Measurements from ENCODE around the gene ZBTB17.
"Not testable (repeated sequence)": the region's sequence is repeated elsewhere in the genome, so short reads cannot be mapped to it uniquely, and the experiment has no call there.

Gene ZBTB17

GRCh38 chr1:15931884-15932283 is 44.0 kb downstream of the ZBTB17 start:
- no peak for DNase-seq

DNA sequence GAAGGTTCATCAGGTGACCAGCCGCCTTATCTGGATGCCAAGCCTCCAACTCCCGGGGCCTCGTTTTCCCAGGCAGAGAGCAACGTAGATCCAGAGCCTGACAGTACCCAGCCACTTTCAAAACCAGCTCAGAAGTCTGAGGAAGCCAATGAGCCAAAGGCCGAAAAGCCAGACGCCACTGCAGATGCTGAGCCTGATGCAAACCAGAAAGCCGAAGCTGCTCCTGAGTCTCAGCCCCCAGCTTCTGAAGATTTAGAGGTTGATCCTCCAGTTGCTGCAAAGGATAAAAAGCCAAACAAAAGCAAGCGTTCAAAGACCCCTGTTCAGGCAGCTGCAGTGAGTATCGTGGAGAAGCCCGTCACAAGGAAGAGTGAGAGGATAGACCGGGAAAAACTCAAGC is 44.5 kb downstream of the ZBTB17 start:
- no peak for DNase-seq

DNA sequence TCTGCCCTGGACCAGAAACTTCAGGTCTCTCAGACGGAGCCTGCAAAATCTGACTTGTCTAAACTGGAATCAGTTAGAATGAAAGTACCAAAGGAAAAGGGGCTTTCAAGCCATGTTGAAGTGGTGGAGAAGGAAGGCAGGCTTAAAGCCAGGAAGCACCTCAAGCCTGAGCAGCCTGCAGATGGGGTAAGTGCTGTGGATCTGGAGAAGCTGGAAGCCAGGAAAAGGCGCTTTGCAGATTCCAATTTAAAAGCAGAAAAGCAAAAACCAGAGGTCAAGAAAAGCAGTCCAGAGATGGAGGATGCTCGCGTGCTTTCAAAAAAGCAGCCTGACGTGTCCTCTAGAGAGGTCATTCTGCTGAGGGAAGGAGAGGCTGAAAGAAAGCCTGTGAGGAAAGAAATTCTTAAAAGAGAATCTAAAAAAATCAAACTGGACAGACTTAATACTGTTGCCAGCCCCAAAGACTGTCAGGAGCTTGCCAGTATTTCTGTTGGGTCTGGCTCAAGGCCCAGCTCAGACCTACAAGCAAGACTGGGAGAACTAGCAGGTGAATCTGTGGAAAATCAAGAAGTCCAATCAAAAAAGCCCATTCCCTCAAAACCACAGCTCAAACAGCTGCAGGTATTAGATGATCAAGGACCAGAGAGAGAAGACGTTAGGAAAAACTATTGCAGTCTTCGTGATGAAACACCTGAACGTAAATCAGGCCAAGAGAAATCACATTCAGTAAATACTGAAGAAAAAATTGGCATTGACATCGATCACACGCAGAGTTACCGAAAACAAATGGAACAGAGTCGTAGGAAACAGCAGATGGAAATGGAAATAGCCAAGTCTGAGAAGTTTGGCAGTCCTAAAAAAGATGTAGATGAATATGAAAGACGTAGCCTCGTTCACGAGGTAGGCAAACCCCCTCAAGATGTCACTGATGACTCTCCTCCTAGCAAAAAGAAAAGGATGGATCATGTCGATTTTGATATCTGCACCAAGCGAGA is 46.6 kb downstream of the ZBTB17 start:
- no peak for DNase-seq

DNA sequence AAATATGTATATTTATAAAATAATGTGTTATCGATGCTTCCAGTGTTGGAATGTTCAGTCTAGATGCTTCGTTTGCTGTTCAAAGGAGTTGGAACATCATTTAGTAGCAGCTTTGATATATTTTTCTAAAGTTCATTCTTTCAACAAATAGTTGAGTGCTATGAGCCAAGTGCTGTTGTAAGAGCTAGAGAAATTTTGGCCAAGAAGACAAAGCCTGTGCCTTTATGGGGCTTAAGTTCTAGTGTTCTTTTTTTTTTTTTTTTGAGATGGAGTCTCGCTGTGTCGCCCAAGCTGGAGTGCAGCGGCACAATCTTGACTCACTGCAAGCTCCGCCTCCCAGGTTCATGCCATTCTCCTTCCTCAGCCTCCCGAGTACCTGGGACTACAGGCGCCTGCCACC is 49.5 kb downstream of the ZBTB17 start:
- not testable (repeated sequence) for DNase-seq

- no peak for DNase-seq
These were observed 52.7 kb downstream of the ZBTB17 start for GRCh38 chr1:15923241-15923640.

DNA sequence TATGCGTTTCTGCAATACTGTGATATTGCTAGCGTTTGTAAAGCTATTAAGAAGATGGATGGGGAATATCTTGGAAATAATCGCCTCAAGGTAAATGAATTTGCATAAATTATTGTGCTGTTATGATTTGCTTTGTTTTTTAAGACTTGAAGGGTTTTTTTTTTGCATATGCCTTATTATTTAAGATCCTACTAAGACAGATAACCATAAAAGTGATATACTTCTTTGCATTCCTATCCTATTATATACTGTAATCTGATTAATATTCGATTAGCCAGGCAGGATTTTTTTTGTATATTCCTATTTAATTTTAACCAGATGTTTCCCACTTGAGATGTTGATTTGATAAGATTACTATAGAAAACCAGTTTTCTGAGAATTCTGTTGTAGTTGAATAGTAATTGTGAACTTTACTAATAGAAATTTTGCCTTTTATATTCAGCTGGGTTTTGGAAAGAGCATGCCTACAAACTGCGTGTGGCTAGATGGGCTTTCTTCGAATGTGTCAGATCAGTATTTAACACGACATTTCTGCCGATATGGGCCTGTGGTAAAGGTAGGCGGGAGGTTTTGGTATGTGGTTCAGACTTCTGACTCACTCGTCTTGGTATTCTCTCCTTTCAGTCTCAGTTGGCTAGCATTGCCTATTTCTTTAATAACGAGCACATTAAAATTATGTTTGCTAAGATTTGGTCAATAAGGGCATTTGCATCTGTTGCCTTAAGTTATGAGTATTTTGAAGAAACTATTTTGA is 56.8 kb downstream of the ZBTB17 start:
- no peak for DNase-seq

DNA sequence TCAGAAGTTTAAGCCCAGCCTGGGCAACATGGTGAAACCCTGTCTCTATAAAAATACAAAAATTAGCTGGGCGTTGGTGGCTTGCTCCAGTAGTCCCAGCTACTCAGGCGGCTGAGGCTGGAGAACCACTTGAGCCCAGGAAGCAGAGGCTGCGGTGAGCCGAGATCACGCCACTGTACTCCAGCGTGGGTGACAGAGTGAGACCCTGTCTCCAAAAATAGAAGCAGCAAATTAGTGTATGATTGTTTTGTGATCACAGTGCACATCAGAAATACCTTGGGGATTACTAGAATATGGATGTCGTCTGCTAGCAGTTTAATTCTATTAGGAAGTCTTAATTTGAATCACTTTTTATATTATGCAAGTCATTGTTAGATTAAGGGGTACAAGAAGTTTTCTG is 59.0 kb downstream of the ZBTB17 start:
- no peak for DNase-seq

GRCh38 chr1:15916417-15916816 is 59.5 kb downstream of the ZBTB17 start:
- DNase-seq: no peak

GRCh38 chr1:15915991-15916390 is 59.9 kb downstream of the ZBTB17 start:
- DNase-seq: no peak

- DNase-seq: not testable (repeated sequence)
These were observed 62.3 kb downstream of the ZBTB17 start for GRCh38 chr1:15913607-15914006.

GRCh38 chr1:15911927-15912326 is 64.0 kb downstream of the ZBTB17 start:
- no peak for DNase-seq

- DNase-seq: no peak
These were observed 64.8 kb downstream of the ZBTB17 start for GRCh38 chr1:15911141-15911540.

DNA sequence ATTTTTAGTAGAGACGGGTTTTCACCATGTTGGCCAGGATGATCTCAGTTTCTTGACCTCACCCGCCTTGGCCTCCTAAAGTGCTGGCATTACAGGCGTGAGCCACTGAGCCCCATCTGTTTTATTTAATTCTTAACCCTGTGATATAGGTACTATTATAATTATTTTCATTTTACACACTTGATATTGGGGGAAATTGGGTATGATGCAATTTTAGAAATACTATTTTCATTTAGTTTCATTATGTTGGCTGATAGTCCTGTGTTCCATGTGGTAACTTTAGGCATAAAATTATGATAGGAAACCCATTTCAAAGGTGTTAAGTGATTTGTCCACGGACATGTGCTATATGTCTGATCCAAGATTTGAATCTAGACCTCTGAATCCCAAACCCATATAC is 67.3 kb downstream of the ZBTB17 start:
- DNase-seq: no peak

DNA sequence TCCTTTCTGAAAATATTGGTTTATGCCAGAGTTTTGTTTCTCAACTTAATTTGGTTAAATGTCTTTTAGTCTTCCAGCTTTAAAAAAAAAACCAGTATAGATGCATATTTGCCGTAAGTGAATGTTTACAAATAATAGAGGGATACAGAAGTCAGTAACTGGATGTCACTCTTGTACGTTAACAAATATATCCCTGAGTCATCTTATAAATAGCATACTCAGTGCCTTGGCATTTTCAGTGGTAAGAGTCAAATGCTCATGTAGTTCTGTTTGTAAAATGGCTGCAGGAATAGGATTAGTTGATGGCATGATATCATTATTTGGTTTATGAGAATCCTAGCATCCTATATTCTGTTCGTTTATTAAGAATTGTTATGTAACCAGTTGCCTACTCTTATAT is 73.0 kb downstream of the ZBTB17 start:
- DNase-seq: no peak

GRCh38 chr1:15900662-15901279 is 75.1 kb downstream of the ZBTB17 start:
- DNase-seq: no peak

DNA sequence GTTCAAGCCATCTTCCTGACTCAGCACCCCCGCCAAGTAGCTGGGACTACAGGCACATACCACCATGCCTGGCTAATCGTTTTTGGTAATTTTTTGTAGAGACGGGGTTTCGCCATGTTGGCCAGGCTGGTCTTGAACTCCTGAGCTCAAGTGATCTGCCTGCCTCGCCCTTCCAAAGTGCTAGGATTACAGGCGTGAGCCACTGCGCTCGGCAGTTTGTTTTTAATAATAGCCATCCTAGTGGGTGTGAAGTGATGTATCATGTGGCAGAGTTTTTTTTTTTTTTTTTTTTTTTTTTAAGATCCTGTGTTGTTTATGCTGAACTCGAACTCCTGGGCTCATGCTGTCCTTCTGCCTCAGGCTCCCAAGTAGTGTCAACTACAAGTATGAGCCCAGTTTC is 76.6 kb downstream of the ZBTB17 start:
- no peak for DNase-seq

DNA sequence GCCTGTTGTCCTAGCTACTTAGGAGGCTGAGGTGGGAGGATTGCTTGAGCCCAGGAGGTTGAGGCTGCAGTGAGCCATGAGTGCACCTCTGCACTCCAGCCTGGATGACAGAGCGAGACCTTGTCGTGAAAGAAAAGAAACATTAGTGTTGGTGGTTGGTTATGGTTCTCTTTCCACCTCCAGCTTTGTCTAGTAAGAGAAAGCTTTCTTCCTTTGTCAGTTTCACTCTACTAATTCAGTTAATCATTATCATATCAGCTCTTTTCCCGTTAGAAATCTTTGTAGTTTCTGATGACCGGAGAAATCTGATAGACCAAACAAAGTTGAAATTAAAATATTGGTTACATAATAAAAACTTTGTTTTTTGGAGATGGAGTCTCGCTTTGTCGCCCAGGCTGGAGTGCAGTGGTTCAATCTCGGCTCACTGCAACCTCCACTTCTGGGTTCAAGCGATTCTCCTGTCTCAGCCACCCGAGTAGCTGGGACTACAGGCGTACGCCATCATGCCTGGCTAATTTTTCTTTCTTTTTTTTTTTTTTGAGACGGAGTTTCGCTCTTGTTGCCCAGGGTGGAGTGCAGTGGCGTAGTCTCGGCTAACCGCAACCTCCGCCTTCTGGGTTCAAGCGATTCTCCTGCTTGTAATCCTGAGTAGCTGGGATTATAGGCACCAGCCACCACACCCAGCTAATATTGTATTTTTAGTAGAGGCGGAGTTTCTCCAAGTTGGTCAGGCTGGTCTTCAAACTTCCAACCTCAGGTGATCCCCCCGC is 78.9 kb downstream of the ZBTB17 start:
- DNase-seq: not testable (repeated sequence)

GRCh38 chr1:15895233-15895632 is 80.7 kb downstream of the ZBTB17 start:
- DNase-seq: no peak

GRCh38 chr1:15892857-15893599 is 82.9 kb downstream of the ZBTB17 start:
- DNase-seq: not testable (repeated sequence)

All from SHP77 treated with DMSO at 0.1 percent for 48 hours (cell line).